Renal cortex interstitium (tissue), 11 donors: ENCODE data around the gene TGM6. TPM values are rescaled to one million over a fixed set of nuclear protein-coding genes. Genes with fewer than 3 reads are reported as not detected.
A peak's percentile ranks its signal among the peaks of the same experiment; 100 is the strongest.

Source experiments
- DNase-seq, 11 donors: peaks; one replicate each; pipeline ENCODE4 v3.0.0-alpha.2; 2013; ENCODE audit warnings: low read depth in 9 of 11, low spot score in 4 of 11; ENCODE audit errors: extremely low read depth in 1 of 11
- polyA plus RNA-seq, 3 donors: library from polyadenylated mRNA; unstranded; fragments of 120-200 nt; gene quantifications; one replicate each; pipeline ENCODE4 v1.2.1, GENCODE V29; 2013; ENCODE audit not compliant: insufficient read length in 3 of 3

The TGM6 gene
- polyA plus RNA-seq, 3 donors = not detected

DNA sequence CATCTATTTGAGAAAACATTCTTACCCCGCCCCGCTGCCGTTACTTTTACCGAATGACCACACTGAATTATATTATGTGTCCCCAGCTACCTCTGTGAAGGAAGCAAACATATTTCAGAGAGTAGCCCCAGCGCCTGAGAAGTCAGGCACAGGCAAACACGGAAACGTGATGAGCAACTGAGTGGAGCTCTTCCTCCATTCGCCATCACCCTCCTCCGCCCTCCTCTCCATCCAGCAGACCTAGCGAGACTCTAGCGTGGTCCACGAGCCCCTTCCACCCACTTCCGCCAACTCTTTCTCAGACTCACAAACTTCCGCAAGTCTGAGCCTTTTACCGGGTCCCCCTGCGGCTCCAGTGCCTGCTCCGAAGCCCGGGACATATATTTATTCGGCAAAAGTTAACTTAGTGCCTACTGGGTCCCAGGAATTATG lies 89.3 kb downstream of the TGM6 start:
- peak in 10 of 11 donors; percentile 19 to 44 (median 31) for DNase-seq

DNA sequence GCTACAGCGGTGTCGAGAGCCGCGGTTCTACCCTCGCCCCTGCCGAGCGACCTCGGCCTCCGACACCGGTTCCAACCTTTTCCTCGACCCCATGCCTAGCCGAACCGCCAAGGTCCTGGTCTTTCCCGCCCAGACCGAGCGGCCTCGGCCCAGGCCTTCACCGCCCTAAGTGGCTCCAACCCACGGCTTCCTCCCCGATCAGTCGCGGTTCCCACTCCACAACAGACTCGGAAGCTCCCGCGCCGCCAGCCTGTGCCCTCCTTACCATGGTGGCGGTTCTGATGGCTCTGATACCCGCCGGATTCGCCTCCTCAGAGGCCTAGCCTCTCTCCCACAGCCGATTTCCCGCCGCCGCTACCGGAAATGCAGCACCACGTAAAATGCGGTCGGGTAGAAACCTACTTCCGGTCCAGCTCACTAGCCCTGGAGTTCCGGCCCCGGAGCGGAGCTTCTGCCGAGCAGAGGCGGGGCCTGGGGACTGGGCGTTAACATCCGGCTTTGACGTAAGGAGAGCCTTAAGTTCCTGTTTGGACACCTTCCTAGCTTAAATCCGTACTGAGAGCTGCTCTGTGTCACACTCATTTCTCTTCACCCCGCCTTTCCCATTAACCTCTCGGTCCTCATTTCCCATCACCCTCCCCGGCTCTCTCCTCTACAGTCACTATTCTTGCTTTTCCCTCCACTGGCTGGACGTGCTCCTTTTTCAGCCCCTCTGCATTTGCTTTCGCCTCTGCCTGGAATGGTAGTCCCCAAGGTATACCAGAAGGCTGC lies 89.9 kb downstream of the TGM6 start, which contains the start of gene SNRPB:
SNRPB (minus strand) TSS at position 367 of the 771 bp plus-strand sequence; CDS start at position 268, 99 bp downstream.
- DNase-seq = peak; percentile 95 to 99 (median 97)

DNA sequence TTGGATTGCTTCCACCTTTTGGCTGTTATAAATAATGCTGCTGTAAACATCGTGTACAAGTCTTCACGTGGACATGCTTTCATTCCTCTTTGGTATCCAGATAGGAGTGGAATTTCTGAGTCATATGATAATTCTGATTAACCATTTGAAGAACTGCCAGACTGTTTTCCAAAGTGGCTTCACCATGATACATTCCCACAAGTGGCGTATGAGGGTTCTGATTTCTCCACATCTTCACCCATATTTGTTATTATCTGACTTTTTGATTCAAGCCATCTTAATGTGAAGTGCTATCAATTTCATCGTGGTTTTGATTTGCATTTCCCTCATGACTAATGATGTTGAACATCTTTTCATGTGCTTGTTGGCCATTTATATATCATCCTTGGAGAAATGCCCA lies 92.8 kb downstream of the TGM6 start:
- no peak for DNase-seq

DNA sequence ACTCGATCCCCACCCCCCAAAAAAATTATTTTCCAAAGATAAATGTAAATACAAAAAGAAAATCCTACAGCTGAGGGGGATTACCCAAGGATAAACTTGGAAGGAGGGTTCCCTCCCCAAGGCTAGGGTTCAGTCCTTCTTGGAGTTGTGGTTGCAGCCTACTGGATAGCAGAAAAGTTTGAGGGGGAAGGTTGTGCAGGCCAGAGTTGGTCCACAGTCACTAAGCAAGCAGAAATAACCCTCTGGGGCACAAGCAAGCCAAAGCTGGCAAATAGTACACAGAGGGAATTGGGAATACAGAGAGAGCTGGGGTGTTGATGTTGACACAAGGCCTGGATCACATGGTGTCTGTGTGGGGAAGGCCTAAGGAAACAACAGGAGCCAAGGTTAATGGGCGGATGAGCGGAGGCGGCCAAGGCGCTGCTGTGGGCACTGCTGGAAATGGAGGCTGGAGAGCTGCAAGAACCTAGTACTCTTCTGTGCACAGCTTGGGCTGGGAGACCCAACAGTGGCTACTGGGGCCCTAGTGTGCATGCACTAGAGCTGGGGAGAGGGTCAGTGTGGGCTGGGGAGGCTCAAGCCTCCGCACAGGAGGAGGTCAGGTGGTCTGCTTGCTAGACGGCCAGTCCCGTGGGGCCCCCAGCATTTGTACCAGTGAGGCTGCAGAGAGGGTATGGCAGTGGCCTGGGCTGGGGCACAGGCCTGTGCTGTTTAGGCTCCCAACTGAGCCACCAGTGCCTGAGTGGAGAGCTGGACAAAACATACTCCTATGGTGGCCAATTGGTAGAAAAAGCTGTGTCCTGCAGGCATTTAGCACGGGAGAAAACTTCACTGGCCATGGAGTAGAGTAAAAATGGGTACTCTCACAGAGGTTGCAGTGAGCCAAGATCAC lies 95.4 kb downstream of the TGM6 start:
- DNase-seq = no peak

DNA sequence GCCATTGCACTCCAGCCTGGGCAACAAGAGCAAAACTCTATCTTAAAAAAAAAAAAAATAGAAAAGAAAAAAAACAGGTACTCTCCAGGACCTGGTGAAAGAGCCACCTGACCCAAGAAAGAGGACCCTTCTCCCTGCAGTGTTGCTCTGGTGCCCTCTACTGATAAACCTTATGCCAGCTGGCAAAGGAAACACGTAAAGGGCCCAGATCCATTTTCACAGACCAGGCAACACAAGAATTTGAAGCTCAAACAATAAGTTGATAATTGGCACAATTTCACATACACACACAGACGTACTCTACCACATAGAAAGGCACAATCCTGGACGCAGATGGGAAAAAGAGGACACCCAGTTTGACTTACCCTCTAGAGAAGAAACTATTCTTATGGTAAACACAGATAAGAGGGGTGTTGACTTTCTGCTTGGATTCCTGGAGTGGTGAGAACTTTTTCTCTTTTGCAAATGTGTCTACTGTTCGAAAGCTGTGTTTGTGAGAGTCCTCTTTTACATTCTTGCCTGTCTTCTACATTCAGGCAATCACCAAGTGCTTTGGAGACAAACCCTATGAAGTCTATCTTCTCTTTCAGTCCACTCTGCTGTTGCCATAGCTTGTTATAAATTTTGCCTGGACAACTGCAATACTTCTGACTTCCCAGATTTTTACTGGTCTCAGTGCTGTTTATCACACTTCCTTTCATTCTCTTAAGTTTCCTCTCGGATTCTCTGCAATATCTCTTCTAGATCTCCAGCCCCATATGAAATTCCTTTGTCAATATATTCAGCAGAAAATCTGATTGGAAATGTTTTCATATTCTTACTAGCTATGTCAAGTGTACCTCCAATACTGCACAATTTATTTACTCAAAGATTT lies 96.3 kb downstream of the TGM6 start:
- no peak for DNase-seq

DNA sequence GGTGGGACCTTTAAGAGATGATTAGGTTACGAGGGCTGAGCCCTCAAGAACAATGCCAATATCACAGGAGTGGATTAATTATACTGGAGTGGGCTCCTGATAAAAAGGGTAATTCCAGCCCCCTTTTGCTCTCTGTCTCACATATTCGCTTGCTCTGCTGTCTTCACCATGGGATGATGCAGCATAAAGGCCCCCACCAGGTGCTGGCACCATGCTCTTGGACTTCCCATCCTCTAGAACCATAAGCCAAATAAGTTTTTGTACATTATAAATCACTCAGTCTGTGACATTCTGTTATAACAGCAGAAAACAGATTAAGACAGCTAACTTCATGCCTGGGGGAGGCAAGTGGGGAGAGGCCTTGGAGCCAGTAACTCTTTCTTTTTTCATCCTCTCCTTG lies 99.7 kb downstream of the TGM6 start:
- no peak for DNase-seq

Other genes starting within 250 kb of the TGM6 start
- under 1 TPM; 0.58 to 0.98 (median 0.65) TPM for gene TGM3, start 84.9 kb upstream of the TGM6 start, polyA plus RNA-seq
- 100 to 1,000 TPM; 140 to 186 (median 145) TPM for gene SNRPB, start 89.9 kb downstream of the TGM6 start, polyA plus RNA-seq
- gene ZNF343, start 128.0 kb downstream of the TGM6 start, polyA plus RNA-seq = 10 to 100 TPM; 14.0 to 17.5 (median 16.0) TPM
- under 1 TPM; 0.20 to 0.38 (median 0.32) TPM for gene TMC2, start 155.7 kb downstream of the TGM6 start, polyA plus RNA-seq